Measurements from ENCODE around the gene REG1A.

Gene REG1A, protein sequence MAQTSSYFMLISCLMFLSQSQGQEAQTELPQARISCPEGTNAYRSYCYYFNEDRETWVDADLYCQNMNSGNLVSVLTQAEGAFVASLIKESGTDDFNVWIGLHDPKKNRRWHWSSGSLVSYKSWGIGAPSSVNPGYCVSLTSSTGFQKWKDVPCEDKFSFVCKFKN

DNA sequence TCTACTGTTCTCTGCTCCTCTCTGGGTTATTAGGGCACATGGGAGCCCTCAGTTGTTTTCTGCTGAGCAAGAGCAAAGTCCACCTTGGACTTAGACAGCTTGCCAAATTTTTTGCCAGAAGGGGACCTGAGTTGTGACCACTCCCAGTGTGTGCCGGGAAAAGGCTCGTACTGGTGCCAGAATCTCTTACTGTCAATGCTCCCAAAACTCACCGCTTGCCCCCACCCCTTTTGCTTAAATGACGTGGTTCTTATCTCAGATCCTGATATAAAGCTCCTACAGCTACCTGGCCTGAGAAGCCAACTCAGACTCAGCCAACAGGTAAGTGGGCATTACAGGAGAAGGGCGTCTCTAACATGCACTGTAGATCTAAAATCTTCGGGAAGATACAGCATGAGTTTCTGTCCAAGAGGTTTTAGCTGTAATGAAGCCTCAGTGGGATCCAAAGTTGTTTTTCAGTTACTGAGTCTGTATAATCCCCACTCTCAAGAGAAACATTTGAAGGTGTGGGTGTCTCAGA, at the start of gene REG1A:
REG1A (plus strand) TSS at position 295 of the 520 bp plus-strand sequence. CDS start 374 bp downstream, outside the sequence.
- DNase-seq: no peak

DNA sequence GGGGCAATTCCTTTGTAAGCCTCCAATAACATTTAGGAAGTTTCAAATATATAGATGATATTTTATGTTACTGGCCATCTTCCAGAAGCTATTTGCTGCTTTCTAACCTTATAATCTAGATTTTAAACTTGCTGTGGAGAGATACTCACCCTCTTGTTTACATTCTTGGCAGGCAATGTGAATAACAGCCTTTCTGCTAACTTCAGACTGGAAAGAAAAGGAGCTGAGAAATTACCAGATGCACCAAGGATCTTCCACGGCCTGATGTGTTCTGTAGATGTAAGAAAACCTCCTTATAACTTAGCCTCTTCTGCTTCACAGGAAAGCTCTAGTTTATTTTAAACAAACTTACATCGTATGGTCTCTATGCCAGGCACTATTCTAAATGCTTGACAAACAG, 49.2 kb upstream of the REG1A start:
- DNase-seq: no peak

GRCh38 chr2:79082987-79083386, 37.3 kb upstream of the REG1A start:
- DNase-seq: no peak

DNA sequence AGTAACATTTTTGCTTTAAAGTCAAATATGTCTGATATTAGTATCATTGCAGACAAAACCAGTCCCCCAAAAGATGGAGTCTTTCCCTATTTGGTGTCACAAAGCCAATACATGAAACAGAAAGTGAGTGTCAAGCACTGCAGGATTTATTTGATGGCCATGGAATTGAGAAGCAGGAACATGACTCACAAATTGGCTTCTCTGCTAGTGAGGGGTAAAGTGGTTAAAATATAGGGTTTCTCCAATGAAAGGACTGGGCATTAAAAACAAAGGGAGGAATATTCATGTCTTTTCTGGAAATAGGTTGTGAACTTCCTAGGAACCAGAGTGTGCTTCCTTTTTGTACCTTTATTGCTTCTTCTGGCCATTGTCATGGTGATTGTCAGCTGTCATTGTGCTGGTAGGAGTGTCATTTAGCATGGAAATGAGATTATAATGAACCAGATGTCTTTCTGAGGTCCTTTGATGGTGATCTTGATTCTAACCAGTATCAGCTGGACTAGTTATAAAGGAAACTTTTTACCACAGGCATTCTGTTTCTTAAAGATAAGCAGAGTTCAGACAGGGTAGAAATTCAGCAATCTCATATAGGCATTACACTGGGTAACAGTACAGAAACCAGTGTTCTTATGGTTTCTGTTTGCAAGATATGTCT, 36.6 kb upstream of the REG1A start:
- no peak for DNase-seq

GRCh38 chr2:79084495-79085135, 35.7 kb upstream of the REG1A start:
- DNase-seq: no peak

- no peak for DNase-seq
Observed at GRCh38 chr2:79085382-79085781, 34.9 kb upstream of the REG1A start.

DNA sequence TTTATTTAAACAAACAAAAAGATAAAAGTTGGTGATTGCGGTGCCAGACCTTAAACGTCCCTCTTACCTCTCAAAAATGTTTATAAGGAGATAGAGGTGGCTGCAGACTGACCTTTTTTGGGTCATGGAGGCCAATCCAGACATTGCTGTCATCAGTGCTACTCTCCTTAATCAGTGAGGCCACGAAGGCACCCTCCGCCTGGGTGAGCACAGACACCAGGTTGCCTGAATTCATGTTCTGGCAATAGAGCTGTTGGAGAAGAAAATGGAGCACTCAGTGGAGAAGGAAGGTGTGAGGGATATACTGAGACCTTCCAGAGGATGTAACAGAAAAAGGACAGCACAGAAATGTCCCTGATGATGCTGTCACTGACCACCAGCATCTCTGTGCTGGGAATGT, 34.0 kb upstream of the REG1A start:
- no peak for DNase-seq

GRCh38 chr2:79087785-79088364, 32.4 kb upstream of the REG1A start, which contains the start of gene REG1B:
TSS of gene REG1B (minus strand) at chr2:79087993. CDS start at chr2:79087612, 381 bp downstream.
- DNase-seq: no peak

DNA sequence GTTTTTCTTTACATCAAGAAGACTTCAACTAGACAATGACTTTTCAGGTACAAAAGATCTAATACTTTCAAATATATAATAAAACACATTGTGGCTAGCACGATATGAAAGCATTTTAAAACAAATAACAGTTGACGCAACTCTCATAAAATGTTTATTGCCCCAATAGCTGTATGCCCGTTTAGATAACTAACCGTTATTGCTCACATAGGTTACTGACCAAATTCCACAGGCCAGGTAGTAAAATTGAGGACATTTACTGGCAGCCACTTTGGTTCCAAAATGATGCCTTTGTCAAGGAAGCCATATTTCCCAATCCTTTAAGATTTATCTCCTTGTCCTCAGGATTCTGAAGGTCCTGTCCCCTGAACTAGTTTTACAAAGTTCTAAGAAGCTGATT, 29.6 kb upstream of the REG1A start:
- no peak for DNase-seq

DNA sequence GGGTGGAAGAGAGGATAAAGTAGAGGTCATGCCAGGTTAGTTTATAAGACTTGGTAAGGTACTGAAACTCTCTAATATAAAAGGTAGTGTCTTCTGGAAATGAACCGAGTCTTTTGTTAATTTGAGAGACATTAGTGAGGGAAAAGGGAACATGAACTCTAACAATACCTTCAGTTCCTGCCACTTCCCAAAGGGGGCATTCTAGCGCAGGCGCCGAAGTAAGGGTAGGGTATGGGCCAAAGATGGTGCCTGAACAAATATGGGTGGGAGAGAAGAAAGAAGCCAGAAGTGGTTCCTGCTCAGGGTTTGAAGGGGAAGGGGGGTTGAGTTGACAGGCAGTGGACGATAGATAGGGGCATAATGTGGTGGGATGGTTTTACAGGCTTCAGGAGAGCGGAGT, 22.4 kb upstream of the REG1A start:
- no peak for DNase-seq

DNA sequence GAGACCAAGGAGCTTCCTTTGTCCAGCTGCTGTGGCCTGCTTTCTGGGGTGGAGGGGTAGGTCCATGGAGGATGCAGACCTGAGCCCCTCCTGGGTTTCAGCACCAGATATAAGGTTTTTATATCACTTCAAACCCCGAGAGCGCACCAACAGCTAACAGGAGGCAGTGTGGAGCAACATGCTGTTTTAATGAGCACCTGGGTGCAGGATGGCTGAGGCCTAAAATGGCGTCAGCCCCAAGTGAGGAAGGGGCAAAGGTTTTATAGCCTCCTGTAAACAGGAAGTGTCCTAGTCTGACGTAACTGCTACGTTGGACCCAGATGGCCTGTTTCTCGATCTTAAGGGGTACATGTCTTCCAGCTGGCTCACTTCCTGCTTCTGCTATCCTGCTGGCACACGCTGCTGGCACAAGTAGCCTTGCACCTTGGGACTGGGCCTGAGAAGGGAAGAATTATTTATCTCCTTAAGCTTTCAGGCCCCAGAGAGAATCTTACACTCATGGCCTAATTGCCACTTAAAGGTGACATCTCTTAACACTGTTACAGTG, 21.1 kb upstream of the REG1A start:
- no peak for DNase-seq

- DNase-seq: no peak
Observed at GRCh38 chr2:79100285-79100684, 20.0 kb upstream of the REG1A start.

- no peak for DNase-seq
Observed at GRCh38 chr2:79101024-79101423, 19.3 kb upstream of the REG1A start.

DNA sequence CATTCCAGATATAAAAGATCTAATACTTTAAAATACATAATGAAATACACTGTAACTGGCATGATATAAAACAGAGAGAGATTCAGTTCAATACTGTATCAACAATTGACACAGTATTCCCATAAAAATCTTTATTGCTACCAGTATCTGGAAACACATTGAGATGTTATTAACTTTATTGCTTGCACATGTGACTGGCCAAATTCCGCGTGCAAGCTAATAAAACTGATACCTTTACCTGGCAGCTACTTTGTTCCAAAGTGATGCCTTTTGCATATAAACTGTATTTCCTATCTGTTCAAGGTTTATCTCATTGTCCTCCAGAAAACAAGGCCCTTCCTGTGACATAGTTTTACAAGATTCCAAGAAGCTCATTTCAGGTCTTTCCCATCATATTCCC, 17.1 kb upstream of the REG1A start:
- DNase-seq: no peak

GRCh38 chr2:79105259-79105658, 15.0 kb upstream of the REG1A start:
- DNase-seq: no peak

- no peak for DNase-seq
Observed at GRCh38 chr2:79112269-79112668, 8.0 kb upstream of the REG1A start.

DNA sequence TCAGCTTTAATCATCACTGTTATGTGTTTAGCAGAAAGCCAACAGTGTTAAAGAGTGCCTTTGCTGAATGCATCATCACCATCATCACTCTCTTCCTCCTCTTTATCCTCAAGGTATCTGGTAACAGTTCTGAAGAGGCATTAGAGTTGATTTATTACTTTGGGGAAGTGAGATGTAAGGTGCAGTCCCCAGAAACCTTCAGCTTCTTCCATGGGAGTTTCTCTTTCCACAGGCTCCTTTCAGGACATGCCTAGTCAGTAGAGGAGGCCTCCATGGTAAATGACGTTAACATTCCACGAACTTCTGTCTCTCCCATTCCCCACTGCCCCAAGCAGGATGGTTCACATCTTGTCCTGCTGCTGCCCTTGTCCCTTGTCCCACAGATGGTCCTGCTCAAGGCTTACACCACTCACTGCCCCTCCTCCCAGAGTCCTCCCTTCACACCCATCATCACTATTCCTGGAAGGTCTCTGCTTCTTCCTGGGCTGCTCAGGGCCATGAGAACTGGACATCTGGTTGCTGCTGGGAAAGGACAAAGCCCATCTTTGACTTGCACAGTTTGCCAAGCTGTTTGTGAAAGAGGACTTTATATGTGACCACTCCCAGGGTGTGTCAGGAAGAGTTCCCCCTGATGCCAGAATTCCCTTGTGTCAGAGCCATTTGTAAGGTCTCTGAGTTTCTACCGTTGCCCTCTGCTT, 5.3 kb upstream of the REG1A start:
- DNase-seq: no peak

DNA sequence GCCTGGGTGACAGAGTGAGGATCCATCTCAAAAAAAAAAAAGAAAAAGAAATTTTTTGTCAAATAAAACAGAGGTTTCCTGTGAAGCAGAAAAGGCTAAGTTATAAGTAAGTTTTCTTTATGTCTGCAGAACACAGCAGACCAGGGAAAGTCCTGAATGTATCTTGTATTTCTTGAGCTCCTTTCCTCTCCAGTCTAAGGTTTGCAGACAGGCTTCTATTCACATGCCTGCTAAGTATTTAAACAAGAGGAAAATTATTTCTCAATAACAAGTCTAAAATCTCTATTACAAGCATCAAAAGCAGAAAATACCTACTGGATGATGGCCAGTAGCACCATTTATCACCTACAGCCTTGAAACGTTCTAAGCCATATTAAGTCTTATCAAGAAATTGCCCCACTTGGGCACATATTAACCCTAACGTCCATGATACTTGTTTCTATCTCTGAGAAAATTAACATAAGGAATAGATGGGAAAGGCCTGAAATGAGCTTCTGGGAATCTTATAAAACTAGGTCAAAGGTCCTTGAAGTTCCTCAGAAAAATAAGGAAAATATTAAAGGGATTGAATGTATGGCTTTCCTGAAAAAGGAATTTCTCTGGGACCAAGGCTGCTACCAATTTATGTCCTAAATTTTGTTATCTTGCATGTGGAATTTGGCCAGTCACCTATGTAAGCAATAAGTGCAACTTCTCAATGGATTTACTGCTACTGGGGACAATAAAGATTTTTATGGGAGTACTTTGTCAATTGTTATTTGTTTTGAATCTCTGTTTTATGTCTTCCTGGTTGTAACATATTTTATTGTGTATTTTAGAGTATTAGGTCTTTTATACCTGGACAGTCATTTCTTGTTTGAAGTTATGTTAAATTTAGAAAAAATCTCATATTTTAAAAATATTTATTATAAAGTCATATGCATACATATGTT, 3.0 kb upstream of the REG1A start:
- no peak for DNase-seq

DNA sequence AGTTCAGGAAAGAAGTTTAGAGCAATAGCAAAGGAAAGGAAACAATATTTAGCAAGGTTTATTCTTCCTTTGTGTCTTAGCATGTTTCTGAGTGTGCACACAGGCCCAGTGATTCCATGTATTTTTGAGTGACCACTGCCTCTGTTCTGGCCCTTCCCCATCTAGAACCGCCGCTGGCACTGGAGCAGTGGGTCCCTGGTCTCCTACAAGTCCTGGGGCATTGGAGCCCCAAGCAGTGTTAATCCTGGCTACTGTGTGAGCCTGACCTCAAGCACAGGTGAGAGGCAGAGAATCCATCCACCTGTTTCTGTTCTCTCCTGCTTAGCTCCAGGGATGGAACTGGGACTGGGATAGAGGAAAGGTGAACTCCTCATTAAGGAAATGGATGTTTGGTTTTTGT, 2.4 kb downstream of the REG1A start:
- DNase-seq: no peak

- DNase-seq: no peak
Observed at GRCh38 chr2:79124907-79125720, 4.8 kb downstream of the REG1A start.

- DNase-seq: no peak
Observed at GRCh38 chr2:79125721-79125985, 5.4 kb downstream of the REG1A start.

All from NCI-H2029 (cell line).